GM19324 (cell line): Measurements from ENCODE around the gene FXYD6.
"Not testable (repeated sequence)": the region's sequence is repeated elsewhere in the genome, so short reads cannot be mapped to it uniquely, and the experiment has no call there.

Experiments used
- ATAC-seq: cut with Tn5 transposase; IDR thresholded peaks from one replicate; pipeline ENCODE4 v1.9.1; 2021; ENCODE audit warnings: mild to moderate bottlenecking, moderate library complexity; ENCODE audit not compliant: unreplicated experiment, low FRiP score

FXYD6 gene

GRCh38 chr11:117871784-117872183 is 4.7 kb downstream of the FXYD6 start:
- ATAC-seq = no peak

- no peak for ATAC-seq
Measured at GRCh38 chr11:117871160-117871559, 5.3 kb downstream of the FXYD6 start.

GRCh38 chr11:117870103-117870952 is 6.1 kb downstream of the FXYD6 start:
- ATAC-seq = no peak

GRCh38 chr11:117869604-117870003 is 6.9 kb downstream of the FXYD6 start:
- ATAC-seq = no peak

GRCh38 chr11:117868815-117869561 is 7.5 kb downstream of the FXYD6 start:
- no peak for ATAC-seq

- ATAC-seq = no peak
Measured at GRCh38 chr11:117868088-117868487, 8.4 kb downstream of the FXYD6 start.

- ATAC-seq = no peak
Measured at GRCh38 chr11:117866526-117866925, 9.9 kb downstream of the FXYD6 start.

GRCh38 chr11:117865546-117865945 is 10.9 kb downstream of the FXYD6 start:
- ATAC-seq = not testable (repeated sequence)

GRCh38 chr11:117863383-117863782 is 13.1 kb downstream of the FXYD6 start:
- ATAC-seq = no peak

GRCh38 chr11:117862753-117863152 is 13.7 kb downstream of the FXYD6 start:
- ATAC-seq = no peak

GRCh38 chr11:117862019-117862725 is 14.3 kb downstream of the FXYD6 start:
- no peak for ATAC-seq

GRCh38 chr11:117861151-117862018 is 15.1 kb downstream of the FXYD6 start:
- ATAC-seq = no peak

- no peak for ATAC-seq
Measured at GRCh38 chr11:117860139-117860538, 16.3 kb downstream of the FXYD6 start.

- ATAC-seq = no peak
Measured at GRCh38 chr11:117859488-117860112, 16.9 kb downstream of the FXYD6 start.

GRCh38 chr11:117859061-117859460 is 17.4 kb downstream of the FXYD6 start:
- ATAC-seq = no peak

GRCh38 chr11:117857734-117858414 is 18.6 kb downstream of the FXYD6 start:
- ATAC-seq = no peak

GRCh38 chr11:117855912-117856651 is 20.4 kb downstream of the FXYD6 start:
- no peak for ATAC-seq

- no peak for ATAC-seq
Measured at GRCh38 chr11:117855186-117855845, 21.1 kb downstream of the FXYD6 start.
